HepG2 (cell line): ENCODE data around the gene OR10V1. TPM values are rescaled to one million over a fixed set of nuclear protein-coding genes. Genes with fewer than 3 reads are reported as not detected.

Source experiments
- BCL6 ChIP-seq: IDR thresholded peaks from 2 replicates; pipeline ENCODE4 v1.6.1; 2016; ENCODE audit warnings: missing genetic modification reagents, missing compliant biosample characterization
- ELF1 ChIP-seq: sonication (generic); formaldehyde crosslinking; IDR thresholded peaks from 2 replicates; pipeline ENCODE4 v1.4.0; 2020; ENCODE audit warnings: missing genetic modification reagents
- ERF ChIP-seq: IDR thresholded peaks from 2 replicates; pipeline ENCODE4 v1.6.1; 2018; ENCODE audit warnings: missing biosample characterization, missing genetic modification reagents
- GABPA ChIP-seq, 2 experiments: IDR thresholded peaks; 2 replicates each; pipeline ENCODE4 v1.6.1; 2011 to 2016; ENCODE audit warnings: low read depth in 2 of 2, low read length in 1 of 2, missing biosample characterization in 1 of 2, missing genetic modification characterization in 1 of 2
- GMEB1 ChIP-seq: sonication (generic); formaldehyde crosslinking; IDR thresholded peaks from 2 replicates; pipeline ENCODE4 v1.5.1; 2020; ENCODE audit warnings: missing genetic modification reagents, mild to moderate bottlenecking, borderline replicate concordance
- KDM5A ChIP-seq: fragments of 200-600 bp; sonication (generic); IDR thresholded peaks from 2 replicates; pipeline ENCODE4 v1.7.0; 2018; ENCODE audit warnings: antibody characterized with exemption, mild to moderate bottlenecking, low read length, borderline replicate concordance
- LRRFIP1 ChIP-seq: sonication (generic); formaldehyde crosslinking; conservative IDR thresholded peaks from 2 replicates; pipeline ENCODE4 v1.4.0; 2020; ENCODE audit warnings: missing genetic modification reagents
- ONECUT2 ChIP-seq: sonication (generic); formaldehyde crosslinking; IDR thresholded peaks from 2 replicates; pipeline ENCODE4 v1.4.0; 2020; ENCODE audit warnings: missing genetic modification reagents
- PHF5A ChIP-seq: IDR thresholded peaks from one replicate; pipeline ENCODE4 v1.6.1; 2018; ENCODE audit warnings: low read depth, missing genetic modification reagents; ENCODE audit not compliant: unreplicated experiment
- PREB ChIP-seq: sonication (generic); formaldehyde crosslinking; IDR thresholded peaks from 2 replicates; pipeline ENCODE4 v1.4.0; 2020; ENCODE audit warnings: missing genetic modification reagents
- RARG ChIP-seq: sonication (generic); formaldehyde crosslinking; IDR thresholded peaks from 2 replicates; pipeline ENCODE4 v1.4.0; 2020; ENCODE audit warnings: low read depth, mild to moderate bottlenecking, missing genetic modification reagents
- RFXANK ChIP-seq: IDR thresholded peaks from 2 replicates; pipeline ENCODE4 v1.6.1; 2016
- SOX13 ChIP-seq, 3 experiments: fragments of 450-650 bp in 1 of 3; sonication (generic) in 1 of 3; formaldehyde crosslinking in 1 of 3; IDR thresholded peaks in 2 of 3; conservative IDR thresholded peaks in 1 of 3; 2 replicates each; pipeline versions ENCODE4 v1.5.0 to v1.6.1; 2016 to 2020; ENCODE audit warnings: antibody characterized with exemption in 1 of 3, mild to moderate bottlenecking in 1 of 3, missing compliant biosample characterization in 1 of 3, missing genetic modification reagents in 1 of 3, moderate library complexity in 1 of 3
- SP4 ChIP-seq: sonication (generic); formaldehyde crosslinking; IDR thresholded peaks from 2 replicates; pipeline ENCODE4 v1.8.1; 2023; ENCODE audit warnings: mild to moderate bottlenecking, missing genetic modification reagents
- TGIF2 ChIP-seq: IDR thresholded peaks from 2 replicates; pipeline ENCODE4 v1.6.1; 2016; ENCODE audit warnings: control low read depth, missing compliant biosample characterization
- ZBTB26 ChIP-seq: IDR thresholded peaks from 2 replicates; pipeline ENCODE4 v1.6.1; 2016; ENCODE audit warnings: missing compliant biosample characterization, missing genetic modification reagents, borderline replicate concordance
- ZNF160 ChIP-seq: sonication (generic); formaldehyde crosslinking; IDR thresholded peaks from 2 replicates; pipeline ENCODE4 v1.8.0; 2022; ENCODE audit warnings: mild to moderate bottlenecking, inconsistent platforms, missing genetic modification reagents
- ZNF331 ChIP-seq: sonication (generic); formaldehyde crosslinking; IDR thresholded peaks from 2 replicates; pipeline ENCODE4 v1.4.0; 2020; ENCODE audit warnings: missing genetic modification reagents
- ZNF513 ChIP-seq: sonication (generic); formaldehyde crosslinking; conservative IDR thresholded peaks from 2 replicates; pipeline ENCODE4 v1.5.0; 2020; ENCODE audit warnings: missing genetic modification reagents
- ZSCAN29 ChIP-seq: sonication (generic); formaldehyde crosslinking; conservative IDR thresholded peaks from 2 replicates; pipeline ENCODE4 v1.4.0; 2020; ENCODE audit warnings: mild to moderate bottlenecking, missing genetic modification reagents
- polyA plus RNA-seq, 8 experiments: library from polyadenylated mRNA; depleted of rRNA in 3 of 8; stranded (reverse) in 7 of 8; unstranded in 1 of 8; fragments of >200 nt; fragmentation: Illumina TruSeq in 4 of 8; extraction: Trizol in 4 of 8; gene quantifications; 2 replicates each; pipeline versions ENCODE4 v1.2.1 to v1.2.3, GENCODE V29; 2011 to 2016; ENCODE audit warnings: low read depth in 4 of 8, missing spikeins in 1 of 8, mixed read lengths in 1 of 8; ENCODE audit not compliant: insufficient read depth in 1 of 8
- total RNA-seq, 5 experiments: library from RNA; depleted of rRNA; stranded (reverse); fragments of >200 nt; fragmentation: Illumina TruSeq; extraction: Trizol; gene quantifications; 2 replicates each; pipeline ENCODE4 v1.2.3, GENCODE V29; 2016; ENCODE audit warnings: low read depth in 1 of 5

Gene OR10V1
- total and polyA plus RNA-seq, 2 of the 13 experiments (the other 11 are each of a cell fraction or from before 2014, with no cell fraction given): not detected

- TF ChIP-seq LRRFIP1 (CRISPR knock-in tag) (no peak), TGIF2 (0 out of 2 replicates have a peak, but pooled peaks have one; percentile 5), ONECUT2 (CRISPR knock-in tag) (0 out of 2 replicates have a peak, but pooled peaks have one; percentile 22), ZNF513 (CRISPR knock-in tag) (no peak), ELF1 (CRISPR knock-in tag) (peak; percentile 60), RFXANK (no peak), SP4 (CRISPR knock-in tag) (0 out of 2 replicates have a peak, but pooled peaks have one; percentile 71), ZSCAN29 (CRISPR knock-in tag) (no peak), GMEB1 (CRISPR knock-in tag) (peak; percentile 84), ZBTB26 (CRISPR knock-in tag) (peak; percentile 43; the same call in 1 of the 2 replicates), ZNF331 (no peak), PHF5A (CRISPR knock-in tag) (peak; percentile 21), SOX13 (IDR thresholded peaks at IDR 0.05) (no peak), SOX13 (CRISPR knock-in tag; conservative IDR thresholded peaks at IDR 0.05 in 1 of 2, IDR thresholded peaks at IDR 0.05 in 1 of 2) (peak in 1 of 2 experiments; percentile 35; a peak in 1 of 4 replicates), RARG (no peak), ZNF160 (CRISPR knock-in tag) (peak; percentile 90; the same call in 1 of the 2 replicates), ERF (no peak), GABPA (IDR thresholded peaks at IDR 0.05; ENCODE audit: low read depth, low read length) (no peak), GABPA (CRISPR knock-in tag; IDR thresholded peaks at IDR 0.05; ENCODE audit: low read depth) (no peak), KDM5A (peak; percentile 48), PREB (0 out of 2 replicates have a peak, but pooled peaks have one; percentile 12), BCL6 (0 out of 2 replicates have a peak, but pooled peaks have one; percentile 18)
Observed at GRCh38 chr11:59668950-59669610, 44.6 kb downstream of the OR10V1 start, which contains the start of gene PATL1 (continued).
